ENCODE measurements around the gene SUFU. TPM values are rescaled to one million over a fixed set of nuclear protein-coding genes. Genes with fewer than 3 reads are reported as not detected.

The SUFU gene
- total RNA-seq, 2 experiments from 2014 or later: 13.4 to 14.2 TPM

- Mint-ChIP-seq H3K9me3 (no peaks in the 10 kb centered on the region), H3K36me3 (ENCODE audit: low read depth) (peaks cover 4% of the 10 kb centered on the region), H3K27me3 (no peaks in the 10 kb centered on the region), H3K27ac (no peak overlapping the region), H3K4me1 (no peaks in the 10 kb centered on the region), H3K4me3 (no peak overlapping the region)
- ChIA-PET CTCF (interaction anchor here (1.1 kb wide), 1 partner anchor 14 kb away, joined by 5 read pairs; no protein-coding TSS in a partner anchor), POLR2A (no interaction called here)
- no peak for DNase-seq
Measured at GRCh38 chr10:102598243-102598642, 94.5 kb downstream of the SUFU start.

GRCh38 chr10:102599565-102600327 is 96.0 kb downstream of the SUFU start:
- peaks cover 3% of the 10 kb centered on the region for H3K4me1 Mint-ChIP-seq
- POLR2A ChIA-PET: no interaction called here
- H3K27ac Mint-ChIP-seq: no peak overlapping the region
- CTCF ChIA-PET: interaction anchor here (1.2 kb wide), 1 partner anchor 196 kb away, joined by 3 read pairs; no protein-coding TSS in a partner anchor
- no peak overlapping the region for H3K4me3 Mint-ChIP-seq
- H3K9me3 Mint-ChIP-seq: no peaks in the 10 kb centered on the region
- H3K36me3 Mint-ChIP-seq (ENCODE audit: low read depth): peaks cover 7% of the 10 kb centered on the region
- H3K27me3 Mint-ChIP-seq: no peaks in the 10 kb centered on the region
- DNase-seq: no peak

DNA sequence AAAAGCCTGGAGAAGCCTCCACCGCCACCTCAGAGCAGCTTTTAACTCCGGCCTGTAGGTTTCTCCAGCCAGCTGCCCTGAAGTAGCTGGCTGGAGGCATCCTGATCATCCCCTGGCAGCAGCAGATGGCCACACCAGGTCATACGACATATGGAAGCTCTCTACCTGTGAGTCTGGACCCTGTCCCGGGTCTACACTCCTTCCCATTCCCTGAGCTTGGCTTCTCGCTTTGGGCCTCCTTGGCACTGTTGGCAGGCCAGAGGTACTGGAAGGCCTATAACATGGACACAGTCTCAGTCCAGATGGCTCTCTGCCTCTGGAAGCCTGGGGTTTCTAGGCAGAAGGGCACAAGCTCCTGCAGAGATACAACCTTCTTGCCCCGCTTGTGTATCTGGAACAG is 97.0 kb downstream of the SUFU start:
- Mint-ChIP-seq H3K27ac (no peak overlapping the region), H3K4me1 (peaks cover 3% of the 10 kb centered on the region), H3K36me3 (ENCODE audit: low read depth) (peaks cover 7% of the 10 kb centered on the region), H3K4me3 (no peak overlapping the region), H3K27me3 (no peaks in the 10 kb centered on the region), H3K9me3 (no peaks in the 10 kb centered on the region)
- CTCF ChIA-PET: interaction anchor here (0.6 to 1.2 kb wide), 2 partner anchors 33 to 197 kb away, joined by 3 read pairs; no protein-coding TSS in a partner anchor
- POLR2A ChIA-PET: no interaction called here
- DNase-seq: no peak

DNA sequence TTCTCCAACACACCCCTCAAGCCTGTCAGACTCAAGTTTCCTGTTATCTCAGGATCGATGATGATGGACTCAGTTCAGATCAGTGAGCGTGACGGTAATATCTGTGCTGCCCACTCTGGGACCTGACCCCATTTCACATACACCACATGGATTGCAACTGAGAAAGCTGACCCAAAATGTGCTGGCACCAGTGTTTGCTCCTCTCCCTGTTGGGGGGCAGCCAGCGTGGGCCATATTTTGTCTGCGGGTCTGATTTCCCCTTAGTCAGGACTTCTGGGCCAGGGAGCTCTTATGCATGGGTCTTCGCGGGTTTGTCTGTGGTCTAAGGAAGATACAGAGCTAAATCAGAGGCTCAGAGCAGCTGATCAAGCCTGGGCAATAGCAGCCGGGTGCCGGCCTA is 97.9 kb downstream of the SUFU start:
- ChIA-PET CTCF (interaction anchor here (0.6 to 2.2 kb wide), 2 partner anchors 34 to 98 kb away, joined by 3 to 4 read pairs; partner anchors contain the start of gene SUFU), POLR2A (no interaction called here)
- peaks cover 3% of the 10 kb centered on the region for H3K4me1 Mint-ChIP-seq
- DNase-seq: no peak
- peaks cover 9% of the 10 kb centered on the region for H3K36me3 Mint-ChIP-seq (ENCODE audit: low read depth)
- no peak overlapping the region for H3K27ac Mint-ChIP-seq
- H3K9me3 Mint-ChIP-seq: no peaks in the 10 kb centered on the region
- H3K27me3 Mint-ChIP-seq: no peaks in the 10 kb centered on the region
- no peak overlapping the region for H3K4me3 Mint-ChIP-seq

DNA sequence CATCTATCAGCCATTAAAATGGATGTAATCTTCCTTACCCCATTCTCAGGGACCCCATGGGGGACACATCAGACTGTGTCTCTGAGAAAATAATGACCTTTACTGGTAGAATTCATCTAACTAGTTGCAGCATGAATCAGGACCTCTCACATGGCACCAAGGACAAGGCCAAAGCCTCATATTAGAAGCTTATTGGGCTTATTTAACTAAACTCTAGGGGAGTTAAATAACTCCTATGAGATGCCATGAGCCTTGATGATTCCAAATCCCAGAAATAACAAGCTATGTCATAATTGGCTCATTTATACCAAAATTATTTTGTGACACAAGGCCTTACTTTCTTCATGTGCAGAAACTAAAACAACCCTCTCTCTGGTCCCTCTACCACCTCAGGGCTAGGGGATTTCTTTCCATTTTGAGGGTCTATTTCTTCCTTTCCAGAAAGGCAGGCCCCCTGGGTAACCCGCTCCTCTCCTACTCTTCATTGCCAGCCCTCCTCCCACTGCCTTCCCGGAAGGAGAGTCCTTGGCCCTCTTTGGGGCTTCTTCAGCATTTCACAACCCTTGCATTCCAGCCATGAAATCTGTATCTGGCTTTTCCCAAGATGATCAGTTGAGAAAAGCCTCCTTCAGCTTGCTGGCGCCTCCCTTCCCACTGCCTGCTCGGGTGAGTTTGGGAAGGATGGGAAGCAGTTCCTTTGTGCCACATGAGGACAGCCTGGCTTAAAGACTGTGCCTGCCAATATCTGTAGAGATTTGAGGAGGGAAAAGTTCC is 98.7 kb downstream of the SUFU start:
- DNase-seq: no peak
- Mint-ChIP-seq H3K27ac (no peak overlapping the region), H3K27me3 (no peaks in the 10 kb centered on the region), H3K9me3 (no peaks in the 10 kb centered on the region), H3K4me1 (peaks cover 3% of the 10 kb centered on the region), H3K4me3 (no peak overlapping the region), H3K36me3 (ENCODE audit: low read depth) (peaks cover 7% of the 10 kb centered on the region)
- ChIA-PET CTCF (interaction anchor here (0.9 to 2.3 kb wide), 3 partner anchors 19 to 98 kb away, joined by 3 to 5 read pairs (median 4); partner anchors contain the start of gene SUFU), POLR2A (no interaction called here)

GRCh38 chr10:102603946-102604345 is 100.2 kb downstream of the SUFU start:
- CTCF ChIA-PET: interaction anchor here (2.2 to 2.3 kb wide), 2 partner anchors 20 to 100 kb away, joined by 4 to 5 read pairs; partner anchors contain the start of gene SUFU
- Mint-ChIP-seq H3K36me3 (ENCODE audit: low read depth) (peaks cover 6% of the 10 kb centered on the region), H3K4me1 (peaks cover 3% of the 10 kb centered on the region), H3K27me3 (no peaks in the 10 kb centered on the region), H3K9me3 (no peaks in the 10 kb centered on the region), H3K27ac (no peak overlapping the region), H3K4me3 (no peak overlapping the region)
- POLR2A ChIA-PET: no interaction called here
- DNase-seq: no peak

DNA sequence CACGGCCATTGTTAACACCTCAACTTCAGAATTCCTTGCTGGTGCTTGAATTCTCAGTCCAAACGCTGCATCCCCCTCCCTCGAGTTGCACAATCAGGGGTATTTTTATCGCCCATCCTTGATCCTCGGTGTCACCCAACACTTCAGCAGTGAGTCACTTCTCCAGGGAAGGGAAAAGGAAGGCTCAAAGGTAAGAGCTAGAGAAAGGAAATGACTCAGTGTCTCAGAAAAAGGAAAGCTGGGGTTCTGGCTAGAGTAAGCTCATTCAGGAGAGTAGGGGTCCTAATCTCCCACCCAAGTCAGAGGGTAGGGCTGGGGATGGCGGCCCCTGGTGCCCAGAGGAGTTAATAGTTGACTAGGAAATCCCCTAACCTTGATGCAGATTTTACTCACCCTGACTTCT is 100.7 kb downstream of the SUFU start:
- no peak for DNase-seq
- H3K27ac Mint-ChIP-seq: no peak overlapping the region
- no peak overlapping the region for H3K4me3 Mint-ChIP-seq
- ChIA-PET CTCF (interaction anchor here (2.3 kb wide), 1 partner anchor 21 kb away, joined by 5 read pairs; no protein-coding TSS in a partner anchor), POLR2A (no interaction called here)
- no peaks in the 10 kb centered on the region for H3K27me3 Mint-ChIP-seq
- peaks cover 6% of the 10 kb centered on the region for H3K36me3 Mint-ChIP-seq (ENCODE audit: low read depth)
- H3K4me1 Mint-ChIP-seq: peaks cover 3% of the 10 kb centered on the region
- no peaks in the 10 kb centered on the region for H3K9me3 Mint-ChIP-seq

DNA sequence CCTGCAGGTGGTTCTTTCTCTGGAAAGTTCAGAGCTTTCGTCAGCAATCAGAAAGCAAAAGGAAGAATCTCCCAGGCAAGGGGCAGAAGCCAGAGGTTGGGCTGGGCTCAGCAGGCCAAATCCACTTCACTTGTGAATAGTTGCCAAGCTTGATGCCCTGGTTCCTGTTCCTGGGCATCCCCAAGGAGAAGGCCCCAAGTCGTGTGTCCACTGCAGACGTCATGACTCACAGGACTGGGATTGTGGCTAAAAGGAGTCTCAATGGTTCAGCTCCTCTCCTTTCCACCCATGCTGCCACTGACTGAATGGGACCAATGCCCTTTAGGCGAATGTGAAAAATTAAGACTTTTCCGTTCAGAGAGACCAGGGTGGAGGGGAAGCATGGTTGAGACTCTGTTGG is 101.9 kb downstream of the SUFU start:
- ChIA-PET POLR2A (no interaction called here), CTCF (no interaction called here)
- H3K27ac Mint-ChIP-seq: no peak overlapping the region
- no peaks in the 10 kb centered on the region for H3K27me3 Mint-ChIP-seq
- H3K4me3 Mint-ChIP-seq: no peak overlapping the region
- peaks cover 7% of the 10 kb centered on the region for H3K4me1 Mint-ChIP-seq
- H3K9me3 Mint-ChIP-seq: no peaks in the 10 kb centered on the region
- H3K36me3 Mint-ChIP-seq (ENCODE audit: low read depth): peaks cover 6% of the 10 kb centered on the region
- no peak for DNase-seq

DNA sequence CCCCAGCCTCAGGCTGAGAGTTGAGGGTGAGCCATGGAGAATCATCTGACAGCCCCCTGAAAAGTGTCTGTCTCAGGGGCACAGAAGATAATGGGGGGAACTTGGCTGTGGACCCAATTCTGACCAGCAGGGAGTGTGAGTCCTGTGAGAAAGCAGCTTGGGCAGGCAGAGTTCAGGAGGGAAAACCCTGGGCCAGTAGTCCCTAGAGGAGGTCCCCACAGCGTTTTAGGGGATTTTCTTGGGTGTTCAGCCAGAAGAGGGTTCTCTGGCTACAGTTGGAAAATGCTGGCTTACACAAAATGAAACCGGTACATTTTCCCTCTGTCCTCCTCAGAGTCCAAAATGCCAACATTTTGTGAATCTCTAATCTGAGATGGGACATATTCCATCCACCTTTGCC is 104.7 kb downstream of the SUFU start:
- ChIA-PET POLR2A (no interaction called here), CTCF (interaction anchor here (0.6 kb wide), 1 partner anchor 54 kb away, joined by 3 read pairs; no protein-coding TSS in a partner anchor)
- Mint-ChIP-seq H3K27me3 (no peaks in the 10 kb centered on the region), H3K9me3 (no peaks in the 10 kb centered on the region), H3K27ac (no peak overlapping the region), H3K4me3 (no peak overlapping the region), H3K4me1 (peaks cover 26% of the 10 kb centered on the region), H3K36me3 (ENCODE audit: low read depth) (peaks cover 7% of the 10 kb centered on the region)
- no peak for DNase-seq

- no peak for DNase-seq
Measured at GRCh38 chr10:102610441-102610887, 106.7 kb downstream of the SUFU start.

DNA sequence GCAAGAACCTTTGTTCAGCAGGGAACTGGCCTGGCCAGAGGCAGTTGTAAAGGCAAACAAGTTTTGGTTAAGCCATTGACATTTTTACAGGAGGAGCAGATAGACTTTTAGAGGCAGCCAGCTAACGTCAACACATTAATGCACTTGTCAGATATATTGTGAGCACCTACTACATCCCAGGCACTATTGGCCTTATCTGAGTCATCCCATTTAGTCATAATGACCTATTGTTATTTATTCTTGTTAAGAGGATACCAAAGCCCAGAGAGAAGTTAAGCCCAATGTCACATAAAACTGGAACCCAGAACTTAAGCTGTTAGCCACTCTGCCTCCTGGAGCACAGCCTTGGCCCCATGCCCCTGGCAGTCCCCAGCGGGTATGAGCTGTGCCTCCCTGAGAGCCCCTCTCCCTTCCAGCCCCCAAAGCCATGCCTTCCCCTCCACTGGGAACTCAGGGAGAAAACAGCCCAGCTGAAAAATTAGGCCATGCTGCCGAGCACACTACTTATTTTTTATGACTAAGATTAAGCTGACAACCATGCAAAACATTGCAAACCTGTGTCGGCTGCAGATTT is 107.8 kb downstream of the SUFU start:
- Mint-ChIP-seq H3K4me3 (no peak overlapping the region), H3K27me3 (no peaks in the 10 kb centered on the region)

More at GRCh38 chr10:102610441-102610887, 106.7 kb downstream of the SUFU start:
- Mint-ChIP-seq H3K9me3 (no peaks in the 10 kb centered on the region), H3K36me3 (ENCODE audit: low read depth) (peaks cover 4% of the 10 kb centered on the region), H3K27ac (no peak overlapping the region), H3K4me1 (peaks cover 23% of the 10 kb centered on the region), H3K27me3 (no peaks in the 10 kb centered on the region), H3K4me3 (no peak overlapping the region)
- ChIA-PET POLR2A (no interaction called here), CTCF (interaction anchor here (1.2 kb wide), 2 partner anchors 27 to 235 kb away, joined by 3 read pairs; no protein-coding TSS in a partner anchor)

GRCh38 chr10:102612964-102613275 is 109.1 kb downstream of the SUFU start:
- ChIA-PET POLR2A (no interaction called here), CTCF (interaction anchor here (1.3 kb wide), 1 partner anchor 17 kb away, joined by 3 read pairs; no protein-coding TSS in a partner anchor)
- H3K4me3 Mint-ChIP-seq: no peak overlapping the region
- H3K36me3 Mint-ChIP-seq (ENCODE audit: low read depth): peaks cover 5% of the 10 kb centered on the region
- H3K27me3 Mint-ChIP-seq: no peaks in the 10 kb centered on the region
- H3K9me3 Mint-ChIP-seq: no peaks in the 10 kb centered on the region
- H3K27ac Mint-ChIP-seq: peak overlapping the region; percentile 84
- H3K4me1 Mint-ChIP-seq: peaks cover 28% of the 10 kb centered on the region
- DNase-seq: peak; percentile 18

More for the DNA sequence above, 107.8 kb downstream of the SUFU start:
- no peaks in the 10 kb centered on the region for H3K9me3 Mint-ChIP-seq
- DNase-seq: no peak
- peaks cover 3% of the 10 kb centered on the region for H3K36me3 Mint-ChIP-seq (ENCODE audit: low read depth)
- H3K27ac Mint-ChIP-seq: no peak overlapping the region
- ChIA-PET CTCF (interaction anchor here (0.7 kb wide), 1 partner anchor 28 kb away, joined by 3 read pairs; no protein-coding TSS in a partner anchor), POLR2A (interaction anchor here (0.6 kb wide), 1 partner anchor 443 kb away, joined by 4 read pairs; no protein-coding TSS in a partner anchor)
- peaks cover 28% of the 10 kb centered on the region for H3K4me1 Mint-ChIP-seq
